Tibial artery (tissue), 4 donors: ENCODE results near the gene LCE6A.

Experiments
- DNase-seq, 2 donors: peaks; one replicate each; pipeline ENCODE4 v3.0.0-alpha.2; 2019
- H3K27ac ChIP-seq, 2 donors: fragments of 200-600 bp; sonication (generic) in 1 of 2; 1 replicate in 1 of 2; 2 replicates in 1 of 2; pipeline ENCODE4 v1.5.1; 2018 to 2019; ENCODE audit warnings: mild to moderate bottlenecking in 1 of 2
- H3K27me3 ChIP-seq, 2 donors: fragments of 200-600 bp; sonication (generic) in 1 of 2; one replicate each; pipeline versions ENCODE4 v1.5.1 to v1.6.0; 2016 to 2019
- H3K36me3 ChIP-seq, 3 donors: fragments of 200-600 bp; sonication (generic) in 2 of 3; one replicate each; pipeline ENCODE4 v1.5.1; 2016 to 2019; ENCODE audit warnings: mild to moderate bottlenecking in 2 of 3
- H3K4me1 ChIP-seq, 4 donors: fragments of 200-600 bp; sonication (generic) in 2 of 4; 1 replicate in 3 of 4; 2 replicates in 1 of 4; pipeline ENCODE4 v1.5.1; 2016 to 2019
- H3K4me3 ChIP-seq, 2 donors: fragments of 200-600 bp; sonication (generic) in 1 of 2; 1 replicate in 1 of 2; 2 replicates in 1 of 2; pipeline ENCODE4 v1.5.1; 2018 to 2019; ENCODE audit warnings: mild to moderate bottlenecking in 2 of 2
- H3K9me3 ChIP-seq, 3 donors: fragments of 200-600 bp; sonication (generic) in 1 of 3; one replicate each; pipeline ENCODE4 v1.5.1; 2016 to 2019
- CTCF ChIP-seq, 2 experiments: fragments of 200-600 bp in 1 of 2; fragments of 450-650 bp in 1 of 2; IDR thresholded peaks; one replicate each; pipeline ENCODE4 v1.5.1; 2017 to 2019; ENCODE audit warnings: antibody characterized with exemption in 2 of 2, mild to moderate bottlenecking in 1 of 2, moderate library complexity in 1 of 2
- intact Hi-C: fragments of 100-400 bp; cut with DNase I; formaldehyde crosslinking; loops from one replicate; pipeline ENCODE4 v1.15.0; 2023; ENCODE audit warnings: low total_unique reads

The LCE6A gene

DNA sequence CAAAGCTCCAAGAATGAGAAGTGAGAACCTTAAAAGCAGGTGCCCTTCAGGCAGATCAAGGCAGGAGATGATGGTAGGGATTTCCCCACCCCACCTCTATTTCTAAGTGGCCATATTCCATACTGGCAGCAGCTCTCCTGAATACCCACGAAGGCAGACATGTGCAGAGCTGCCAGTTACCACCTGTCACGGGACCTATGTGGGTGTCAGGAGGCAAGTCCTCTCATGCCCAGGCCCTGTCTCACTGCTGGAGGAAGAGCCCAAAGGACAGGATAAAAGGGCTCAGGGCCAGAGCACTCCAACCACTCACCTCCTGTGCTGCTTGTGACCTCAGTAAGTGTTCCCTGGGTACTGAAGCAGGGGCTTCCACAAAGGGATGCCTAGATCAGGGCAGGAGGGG is 31.6 kb upstream of the LCE6A start:
- H3K27me3 ChIP-seq = no peaks in the 10 kb centered on the region
- TF ChIP-seq CTCF (IDR thresholded peaks at IDR 0.05) = no peak
- intact Hi-C loops = no loop called here
- H3K9me3 ChIP-seq = no peaks in the 10 kb centered on the region
- H3K36me3 ChIP-seq = no peaks in the 10 kb centered on the region
- H3K4me3 ChIP-seq = no peak overlapping the region
- DNase-seq = no peak
- no peak overlapping the region for H3K27ac ChIP-seq
- H3K4me1 ChIP-seq = no peaks in the 10 kb centered on the region

DNA sequence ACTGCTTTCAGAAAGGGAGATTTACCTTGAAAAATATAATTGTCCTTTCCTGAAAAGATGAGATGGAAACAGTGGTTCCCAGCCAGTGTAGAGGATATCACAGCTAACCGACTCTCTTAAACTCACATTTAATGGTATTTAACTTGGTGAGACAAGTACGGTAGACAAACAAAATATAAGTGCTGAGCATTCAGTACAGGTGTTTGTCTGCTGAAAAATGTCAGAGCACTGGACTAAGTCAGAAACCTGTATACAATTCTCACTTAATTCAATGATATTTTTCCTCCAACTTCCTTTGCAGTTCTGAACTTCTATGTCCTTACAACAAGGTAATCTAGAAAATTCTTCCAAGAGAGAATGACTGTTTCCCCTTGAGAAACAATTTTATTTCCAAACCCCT is 31.0 kb upstream of the LCE6A start, which contains the start of gene LCE1B:
LCE1B (plus strand) TSS at position 301 of the 400 bp plus-strand sequence. CDS start 476 bp downstream, outside the sequence.
- no peaks in the 10 kb centered on the region for H3K36me3 ChIP-seq
- no peak for DNase-seq
- no peaks in the 10 kb centered on the region for H3K9me3 ChIP-seq
- intact Hi-C loops = no loop called here
- no peaks in the 10 kb centered on the region for H3K27me3 ChIP-seq
- no peak for TF ChIP-seq CTCF (IDR thresholded peaks at IDR 0.05)
- no peaks in the 10 kb centered on the region for H3K4me1 ChIP-seq
- no peak within 1 kb of the TSS for H3K27ac ChIP-seq
- no peak within 1 kb of the TSS for H3K4me3 ChIP-seq

DNA sequence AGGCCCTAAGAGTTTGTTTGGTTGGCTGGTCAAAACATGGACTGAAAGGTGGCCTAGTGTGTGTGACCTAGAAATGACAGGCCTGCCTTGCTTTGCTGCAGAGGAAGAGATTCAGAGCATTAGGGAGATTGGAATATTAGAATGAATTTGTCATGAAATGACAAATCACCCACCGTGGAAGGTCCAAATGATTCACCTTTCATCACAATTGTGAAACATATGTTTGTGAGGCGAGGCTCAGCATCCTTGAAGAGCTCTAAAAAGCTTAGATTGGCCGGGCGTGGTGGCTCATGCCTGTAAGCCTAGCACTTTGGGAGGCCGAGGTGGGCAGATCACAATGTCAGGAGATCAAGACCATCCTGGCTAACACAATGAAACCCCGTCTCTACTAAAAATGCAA is 25.3 kb upstream of the LCE6A start:
- H3K4me3 ChIP-seq = no peak overlapping the region
- no peaks in the 10 kb centered on the region for H3K27me3 ChIP-seq
- no peak for TF ChIP-seq CTCF (IDR thresholded peaks at IDR 0.05)
- no peaks in the 10 kb centered on the region for H3K36me3 ChIP-seq
- intact Hi-C loops = no loop called here
- no peak for DNase-seq
- no peaks in the 10 kb centered on the region for H3K9me3 ChIP-seq
- no peak overlapping the region for H3K27ac ChIP-seq
- no peaks in the 10 kb centered on the region for H3K4me1 ChIP-seq

DNA sequence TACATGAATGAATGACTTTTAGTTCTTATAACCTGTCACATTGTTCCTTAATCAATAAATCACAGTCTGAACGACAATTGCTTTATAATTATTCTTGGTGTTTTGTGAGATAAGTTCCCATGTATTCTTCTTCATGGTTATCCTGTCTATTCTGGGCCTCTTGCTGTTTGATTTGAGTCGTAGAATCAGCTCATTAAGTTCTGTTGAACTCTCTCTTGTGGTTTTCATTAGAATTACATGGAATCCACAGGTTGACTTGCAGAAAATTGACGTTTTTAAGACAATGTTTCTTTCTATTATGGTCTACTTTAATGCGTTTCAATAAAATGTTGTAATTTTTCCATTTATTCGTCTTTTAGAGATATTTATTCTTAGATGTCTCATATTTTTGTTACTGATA is 19.4 kb upstream of the LCE6A start:
- no peak for DNase-seq
- H3K27me3 ChIP-seq = no peaks in the 10 kb centered on the region
- H3K4me1 ChIP-seq = no peaks in the 10 kb centered on the region
- intact Hi-C loops = no loop called here
- H3K27ac ChIP-seq = no peak overlapping the region
- no peak overlapping the region for H3K4me3 ChIP-seq
- TF ChIP-seq CTCF (IDR thresholded peaks at IDR 0.05) = no peak
- H3K9me3 ChIP-seq = no peaks in the 10 kb centered on the region
- no peaks in the 10 kb centered on the region for H3K36me3 ChIP-seq

- Histone ChIP-seq H3K4me1 (no peaks in the 10 kb centered on the region), H3K9me3 (no peaks in the 10 kb centered on the region), H3K27ac (no peak overlapping the region), H3K36me3 (no peaks in the 10 kb centered on the region), H3K27me3 (no peaks in the 10 kb centered on the region), H3K4me3 (no peak overlapping the region)
- no peak for DNase-seq
- intact Hi-C loops = no loop called here
- no peak for TF ChIP-seq CTCF (IDR thresholded peaks at IDR 0.05)
These were observed 17.7 kb upstream of the LCE6A start for GRCh38 chr1:152824964-152825363.

- TF ChIP-seq CTCF (IDR thresholded peaks at IDR 0.05) = no peak
- H3K27me3 ChIP-seq = no peaks in the 10 kb centered on the region
- H3K4me1 ChIP-seq = no peaks in the 10 kb centered on the region
- no peak within 1 kb of the TSS for H3K27ac ChIP-seq
- no peaks in the 10 kb centered on the region for H3K36me3 ChIP-seq
- no peaks in the 10 kb centered on the region for H3K9me3 ChIP-seq
- H3K4me3 ChIP-seq = no peak within 1 kb of the TSS
- DNase-seq = no peak
- intact Hi-C loops = no loop called here
These were observed 15.5 kb upstream of the LCE6A start, which contains the start of gene LCE1A for GRCh38 chr1:152827173-152827572. Gene LCE1A, plus strand, starts transcription at chr1:152827473. Its CDS starts 0 bp downstream, at chr1:152827473.
